Measurements from ENCODE around the gene COL27A1. TPM values are rescaled to one million over a fixed set of nuclear protein-coding genes. Genes with fewer than 3 reads are reported as not detected.

COL27A1 gene
- total and polyA plus RNA-seq, 2 experiments from 2014 or later = 10.5 to 18.0 TPM

GRCh38 chr9:114272739-114273431 lies 117.5 kb downstream of the COL27A1 start:
- H3K79me2 ChIP-seq (replicated peaks; ENCODE audit: insufficient read depth) = no peaks in the 10 kb centered on the region
- Mint-ChIP-seq H3K36me3 (ENCODE audit: low read depth) (no peaks in the 10 kb centered on the region), H3K9me3 (no peaks in the 10 kb centered on the region; the same call in 1 of the 3 replicates), H3K27ac (no peak overlapping the region; the same call in 1 of the 2 replicates), H3K4me3 (no peak overlapping the region), H3K4me1 (no peaks in the 10 kb centered on the region), H3K27me3 (ENCODE audit: insufficient read depth, low read depth, poor library complexity) (peaks cover 13% of the 10 kb centered on the region)
- H3F3A ChIP-seq (replicated peaks; ENCODE audit: low read depth) = no peaks in the 10 kb centered on the region
- H3K36me3 ChIP-seq (ENCODE audit: insufficient read depth) = no peaks in the 10 kb centered on the region
- H3K4me3 ChIP-seq = no peak overlapping the region
- TF ChIP-seq JUNB (IDR thresholded peaks at IDR 0.05; ENCODE audit: unreplicated experiment) = no peak
- no peak for TF ChIP-seq EZH2phosphoT487 (IDR thresholded peaks at IDR 0.05; ENCODE audit: unreplicated experiment)
- no peak for TF ChIP-seq NANOG (IDR thresholded peaks at IDR 0.05; ENCODE audit: borderline replicate concordance)
- TF ChIP-seq ZNF114 (CRISPR knock-in tag; IDR thresholded peaks at IDR 0.05) = no peak
- no peak for TF ChIP-seq CREB1 (CRISPR knock-in tag; IDR thresholded peaks at IDR 0.05; ENCODE audit: low read depth)
- TF ChIP-seq REST (IDR thresholded peaks at IDR 0.05; ENCODE audit: unreplicated experiment) = no peak
- TF ChIP-seq STAT1 (IDR thresholded peaks at IDR 0.05; ENCODE audit: unreplicated experiment) = no peak
- TF ChIP-seq CTCF (conservative IDR thresholded peaks at IDR 0.05; ENCODE audit: low read depth in 2 of 2) = no peak
- no peak for TF ChIP-seq ETS1 (IDR thresholded peaks at IDR 0.05)
- no peak for TF ChIP-seq EZH2 (IDR thresholded peaks at IDR 0.05; ENCODE audit: low read depth, unreplicated experiment)
- no peak for TF ChIP-seq ZNF462 (CRISPR knock-in tag; IDR thresholded peaks at IDR 0.05)
- TF ChIP-seq POLR2AphosphoS5 (IDR thresholded peaks at IDR 0.05; ENCODE audit: low read depth) = no peak
- TF ChIP-seq ZNF331 (CRISPR knock-in tag; IDR thresholded peaks at IDR 0.05; ENCODE audit: low read depth) = no peak
- no peaks in the 10 kb centered on the region for H3K9me2 ChIP-seq (ENCODE audit: insufficient read depth)
- DNase-seq (ENCODE audit: low spot score) (no peak), ATAC-seq (no peak)
- H3K4me1 ChIP-seq (ENCODE audit: insufficient read depth) = no peaks in the 10 kb centered on the region
- H3K27ac ChIP-seq (ENCODE audit: low read depth) = no peak overlapping the region
- no peaks in the 10 kb centered on the region for H3K27me3 ChIP-seq (ENCODE audit: insufficient read depth)
- no peak overlapping the region for H2AFZ ChIP-seq
- no peak overlapping the region for H3K4me2 ChIP-seq
- H4K20me1 ChIP-seq (replicated peaks; ENCODE audit: insufficient read depth) = no peaks in the 10 kb centered on the region; the same call in 1 of the 2 replicates

Data from GM23338 (cell line).